Aorta (tissue), 5 donors: ENCODE measurements around the gene ZNF655. TPM values are rescaled to one million over a fixed set of nuclear protein-coding genes. Genes with fewer than 3 reads are reported as not detected.

Experiments used
- ATAC-seq: fragments of 200-7000 bp; cut with Tn5 transposase; one replicate; pipeline ENCODE4 v1.9.1; 2022; ENCODE audit warnings: moderate library complexity; ENCODE audit not compliant: low FRiP score
- DNase-seq, 2 donors: peaks; one replicate each; pipeline ENCODE4 v3.0.0-alpha.2; 2020
- H3K27ac ChIP-seq, 2 donors: one replicate each; pipeline ENCODE4 v1.5.1; 2013; ENCODE audit warnings: low read length in 2 of 2, mild to moderate bottlenecking in 2 of 2, moderate library complexity in 2 of 2, control low read depth in 1 of 2, inconsistent platforms in 1 of 2, low read depth in 1 of 2
- H3K27me3 ChIP-seq, 2 donors: one replicate each; pipeline ENCODE4 v1.6.1; 2013; ENCODE audit warnings: control low read depth in 1 of 2, low read length in 1 of 2, mild to moderate bottlenecking in 1 of 2, moderate library complexity in 1 of 2; ENCODE audit not compliant: insufficient read depth in 2 of 2, control insufficient read depth in 1 of 2
- H3K36me3 ChIP-seq, 2 donors: one replicate each; pipeline ENCODE4 v1.6.1; 2013; ENCODE audit warnings: control low read depth in 1 of 2, low read length in 1 of 2, mild to moderate bottlenecking in 1 of 2; ENCODE audit not compliant: insufficient read depth in 2 of 2, control insufficient read depth in 1 of 2
- H3K4me1 ChIP-seq, 2 donors: one replicate each; pipeline ENCODE4 v1.6.1; 2013; ENCODE audit warnings: low read length in 2 of 2, control low read depth in 1 of 2, mild to moderate bottlenecking in 1 of 2, moderate library complexity in 1 of 2; ENCODE audit not compliant: insufficient read depth in 2 of 2, control insufficient read depth in 1 of 2
- H3K4me3 ChIP-seq, 2 donors: one replicate each; pipeline ENCODE4 v1.5.1; 2013; ENCODE audit warnings: low read length in 2 of 2, control low read depth in 1 of 2, mild to moderate bottlenecking in 1 of 2
- H3K9me3 ChIP-seq: one replicate; pipeline ENCODE4 v1.6.1; 2013; ENCODE audit warnings: mild to moderate bottlenecking, low read length; ENCODE audit not compliant: control insufficient read depth
- WGBS, 2 donors: extraction: QIAGEN DNeasy Blood & Tissue Kit; methylation state at CpG; one replicate each; pipeline ENCODE4 v1.1.7; 2013; 5-methylcytosine and 5-hydroxymethylcytosine counted together
- intact Hi-C, 2 donors: fragments of 100-400 bp; cut with DNase I; formaldehyde crosslinking; loops; one replicate each; pipeline versions ENCODE4 v1.14.2 to v1.15.0; 2022
- polyA plus RNA-seq, 2 donors: library from polyadenylated mRNA; stranded (reverse); fragments of 200-250 nt; gene quantifications; one replicate each; pipeline ENCODE4 v1.2.3, GENCODE V29; 2013
- total RNA-seq, 2 donors: library from RNA; stranded (reverse); fragmentation: NEBNext Ultra II Directional; extraction: Animal tissue kit (Norgen Biotek cat#: 25700); gene quantifications; one replicate each; pipeline ENCODE4 v1.2.1, GENCODE V29; 2021
- donor health status: healthy with polysubstance abuse.
- donor health status: Bipolar disorder and iron deficiency.
- donor health status: DM: no; HTN: no; CAD: no.
- donor health status: DM: no; HTN: no; CAD: no.
- donor health status: DM: yes; HTN: yes; CAD: no.

The ZNF655 gene
- total and polyA plus RNA-seq, 4 donors = 47.7 to 93.1 (median 65.6) TPM

- no peaks in the 10 kb centered on the region for H3K9me3 ChIP-seq
- ATAC-seq = no peak
- no peaks in the 10 kb centered on the region for H3K36me3 ChIP-seq
- 70 to 80% methylated on average over 3 of the region's 3 CpGs for WGBS, 2 donors
- H3K27me3 ChIP-seq = peaks cover 0 to 2% of the 10 kb centered on the region in 2 donors
- no peaks in the 10 kb centered on the region for H3K4me1 ChIP-seq
- intact Hi-C loops = no loop called here
- no peak overlapping the region for H3K27ac ChIP-seq
- no peak for DNase-seq
- no peak overlapping the region for H3K4me3 ChIP-seq
Observed at GRCh38 chr7:99588868-99589267, 30.4 kb downstream of the ZNF655 start.

- H3K4me1 ChIP-seq = no peaks in the 10 kb centered on the region
- no peak overlapping the region for H3K4me3 ChIP-seq
- H3K9me3 ChIP-seq = no peaks in the 10 kb centered on the region
- no peak for DNase-seq
- ATAC-seq = no peak
- no peaks in the 10 kb centered on the region for H3K27me3 ChIP-seq
- no peaks in the 10 kb centered on the region for H3K36me3 ChIP-seq
- WGBS, 2 donors = 62 to 66% methylated on average over 7 of the region's 7 CpGs
- intact Hi-C loops = no loop called here
- H3K27ac ChIP-seq = no peak overlapping the region
Observed at GRCh38 chr7:99594948-99595745, 36.7 kb downstream of the ZNF655 start.

GRCh38 chr7:99596408-99596955 lies 38.0 kb downstream of the ZNF655 start:
- WGBS, 2 donors = 86 to 90% methylated on average over 1 of the region's 1 CpG
- DNase-seq (no peak), ATAC-seq (no peak)
- intact Hi-C loops = no loop called here
- no peaks in the 10 kb centered on the region for H3K4me1 ChIP-seq
- no peaks in the 10 kb centered on the region for H3K36me3 ChIP-seq
- no peak overlapping the region for H3K4me3 ChIP-seq
- no peaks in the 10 kb centered on the region for H3K27me3 ChIP-seq
- no peak overlapping the region for H3K27ac ChIP-seq
- H3K9me3 ChIP-seq = no peaks in the 10 kb centered on the region

- WGBS, 2 donors = 48 to 54% methylated on average over 34 of the region's 34 CpGs
- Histone ChIP-seq H3K27me3 (no peaks in the 10 kb centered on the region), H3K9me3 (no peaks in the 10 kb centered on the region), H3K4me1 (no peaks in the 10 kb centered on the region), H3K36me3 (no peaks in the 10 kb centered on the region), H3K4me3 (no peak within 1 kb of the TSS), H3K27ac (no peak within 1 kb of the TSS)
- intact Hi-C loops = no loop called here
- ATAC-seq (no peak), DNase-seq (no peak)
Observed at GRCh38 chr7:99597762-99598501, 39.5 kb downstream of the ZNF655 start, which contains the start of gene TMEM225B. Gene TMEM225B (plus strand): TSS chr7:99598267. CDS start chr7:99604389, 6,122 bp downstream.

- ATAC-seq = peak; percentile 20
- H3K4me1 ChIP-seq = no peaks in the 10 kb centered on the region
- no peak overlapping the region for H3K27ac ChIP-seq
- H3K36me3 ChIP-seq = no peaks in the 10 kb centered on the region
- H3K27me3 ChIP-seq = no peaks in the 10 kb centered on the region
- WGBS, 2 donors = 75 to 80% methylated on average over 4 of the region's 4 CpGs
- no peak overlapping the region for H3K4me3 ChIP-seq
- DNase-seq = no peak
- intact Hi-C loops = no loop called here
- no peaks in the 10 kb centered on the region for H3K9me3 ChIP-seq
Observed at GRCh38 chr7:99599836-99600235, 41.4 kb downstream of the ZNF655 start.

GRCh38 chr7:99601656-99602310 lies 43.3 kb downstream of the ZNF655 start:
- Histone ChIP-seq H3K4me3 (no peak overlapping the region), H3K9me3 (no peaks in the 10 kb centered on the region), H3K27ac (no peak overlapping the region), H3K27me3 (no peaks in the 10 kb centered on the region), H3K36me3 (no peaks in the 10 kb centered on the region), H3K4me1 (no peaks in the 10 kb centered on the region)
- no peak for DNase-seq
- ATAC-seq = no peak
- 58 to 62% methylated on average over 7 of the region's 7 CpGs for WGBS, 2 donors
- intact Hi-C loops = no loop called here

- H3K4me3 ChIP-seq = no peak overlapping the region
- intact Hi-C loops = no loop called here
- ATAC-seq = no peak
- H3K36me3 ChIP-seq = no peaks in the 10 kb centered on the region
- no peaks in the 10 kb centered on the region for H3K27me3 ChIP-seq
- no peak for DNase-seq
- H3K9me3 ChIP-seq = no peaks in the 10 kb centered on the region
- H3K4me1 ChIP-seq = no peaks in the 10 kb centered on the region
- no peak overlapping the region for H3K27ac ChIP-seq
- 92 to 94% methylated on average over 7 of the region's 7 CpGs for WGBS, 2 donors
Observed at GRCh38 chr7:99605527-99605926, 47.1 kb downstream of the ZNF655 start.

GRCh38 chr7:99606531-99606930 lies 48.1 kb downstream of the ZNF655 start:
- no peaks in the 10 kb centered on the region for H3K4me1 ChIP-seq
- ATAC-seq (no peak), DNase-seq (no peak)
- H3K27me3 ChIP-seq = no peaks in the 10 kb centered on the region
- H3K4me3 ChIP-seq = no peak overlapping the region
- 62 to 65% methylated on average over 8 of the region's 8 CpGs for WGBS, 2 donors
- intact Hi-C loops = no loop called here
- H3K9me3 ChIP-seq = no peaks in the 10 kb centered on the region
- H3K27ac ChIP-seq = no peak overlapping the region
- H3K36me3 ChIP-seq = no peaks in the 10 kb centered on the region
